SU-DHL-6 (cell line): Measurements from ENCODE around the gene CISD3.

Source experiments
- CTCF ChIP-seq: fragments of 200-600 bp; sonication (generic); IDR thresholded peaks from one replicate; pipeline ENCODE4 v1.5.1; 2017; ENCODE audit warnings: antibody characterized with exemption, mild to moderate bottlenecking, low read length, moderate library complexity; ENCODE audit not compliant: insufficient read depth, poor library complexity, severe bottlenecking
- EZH2phosphoT487 ChIP-seq: fragments of 200-600 bp; sonication (generic), shearing (Covaris generic); conservative IDR thresholded peaks from 2 replicates; pipeline ENCODE4 v1.6.1; 2018; ENCODE audit warnings: mild to moderate bottlenecking, antibody characterized with exemption, low read length, moderate library complexity, mixed read lengths

GRCh38 chr17:38727736-38728135, 2.4 kb upstream of the CISD3 start:
- TF ChIP-seq CTCF: no peak
- no peak for TF ChIP-seq EZH2phosphoT487
